GM19395 (cell line): ENCODE data around the gene UBL4B.
"Not testable (repeated sequence)": the region's sequence is repeated elsewhere in the genome, so short reads cannot be mapped to it uniquely, and the experiment has no call there.

ENCODE experiments used
- ATAC-seq: cut with Tn5 transposase; IDR thresholded peaks from one replicate; pipeline ENCODE4 v1.9.1; 2021; ENCODE audit warnings: mild to moderate bottlenecking, moderate library complexity; ENCODE audit not compliant: unreplicated experiment

The UBL4B gene, protein sequence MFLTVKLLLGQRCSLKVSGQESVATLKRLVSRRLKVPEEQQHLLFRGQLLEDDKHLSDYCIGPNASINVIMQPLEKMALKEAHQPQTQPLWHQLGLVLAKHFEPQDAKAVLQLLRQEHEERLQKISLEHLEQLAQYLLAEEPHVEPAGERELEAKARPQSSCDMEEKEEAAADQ

DNA sequence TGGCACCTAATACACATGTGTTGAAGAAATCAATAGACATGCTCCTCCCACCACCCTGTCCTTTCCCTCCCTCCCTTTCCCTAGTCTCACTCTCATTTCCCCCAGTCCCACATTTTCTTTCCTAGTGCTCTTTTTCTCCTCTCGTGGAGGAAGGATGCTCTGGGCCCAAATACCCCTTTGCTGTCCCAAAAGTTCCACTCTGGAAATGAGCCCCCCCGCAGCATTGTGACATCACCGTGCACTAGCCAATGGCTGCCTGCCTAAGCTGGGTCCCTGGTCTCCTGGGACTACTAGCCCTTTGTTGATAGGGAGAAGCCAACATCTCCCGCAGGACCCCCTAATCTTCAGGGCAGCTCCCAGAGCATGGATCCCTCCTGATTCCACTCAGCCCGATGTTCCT, at the start of gene UBL4B:
TSS of gene UBL4B (plus strand) at position 301 of the 400 bp plus-strand sequence. CDS start at position 393, 92 bp downstream.
- ATAC-seq: no peak

DNA sequence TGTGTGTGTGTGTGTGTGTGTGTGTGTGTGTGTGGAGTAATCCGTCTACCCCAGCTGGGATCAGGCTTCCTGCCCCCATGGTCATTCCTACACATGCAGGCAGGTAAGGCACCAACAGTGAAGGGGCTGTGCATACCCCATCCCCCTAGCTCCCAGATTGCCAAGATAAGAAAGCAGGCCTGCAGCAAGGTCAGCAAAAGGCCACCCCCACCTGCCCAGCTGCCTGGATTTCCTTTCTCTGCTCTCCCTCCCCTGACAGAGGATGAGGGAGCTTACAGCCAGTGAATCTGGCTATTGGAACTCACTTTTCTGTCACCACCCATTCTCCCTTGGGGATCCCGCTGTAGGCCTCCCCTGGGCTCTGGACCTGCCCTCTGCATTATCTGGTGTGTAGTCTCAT, 49.6 kb upstream of the UBL4B start:
- ATAC-seq: no peak

DNA sequence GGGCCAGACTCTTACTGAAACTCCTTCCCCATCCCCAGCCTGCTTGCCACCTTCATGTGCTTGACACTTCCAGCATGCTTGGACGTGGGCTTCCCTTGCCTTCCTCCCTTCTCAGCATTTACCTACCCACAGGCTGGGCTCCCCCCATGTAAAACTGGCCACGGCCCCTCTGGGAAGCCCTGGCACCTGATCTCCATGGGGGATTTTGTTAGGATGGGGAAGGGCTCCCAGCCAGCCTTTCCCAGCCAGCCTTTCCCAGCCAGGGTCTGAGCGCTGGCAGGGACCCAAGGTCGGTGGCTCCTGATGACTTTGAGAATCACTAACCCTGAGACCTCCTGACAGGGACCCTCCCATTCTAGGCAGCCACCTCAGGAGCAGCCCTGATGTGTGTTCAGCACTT, 48.5 kb upstream of the UBL4B start:
- ATAC-seq: no peak

DNA sequence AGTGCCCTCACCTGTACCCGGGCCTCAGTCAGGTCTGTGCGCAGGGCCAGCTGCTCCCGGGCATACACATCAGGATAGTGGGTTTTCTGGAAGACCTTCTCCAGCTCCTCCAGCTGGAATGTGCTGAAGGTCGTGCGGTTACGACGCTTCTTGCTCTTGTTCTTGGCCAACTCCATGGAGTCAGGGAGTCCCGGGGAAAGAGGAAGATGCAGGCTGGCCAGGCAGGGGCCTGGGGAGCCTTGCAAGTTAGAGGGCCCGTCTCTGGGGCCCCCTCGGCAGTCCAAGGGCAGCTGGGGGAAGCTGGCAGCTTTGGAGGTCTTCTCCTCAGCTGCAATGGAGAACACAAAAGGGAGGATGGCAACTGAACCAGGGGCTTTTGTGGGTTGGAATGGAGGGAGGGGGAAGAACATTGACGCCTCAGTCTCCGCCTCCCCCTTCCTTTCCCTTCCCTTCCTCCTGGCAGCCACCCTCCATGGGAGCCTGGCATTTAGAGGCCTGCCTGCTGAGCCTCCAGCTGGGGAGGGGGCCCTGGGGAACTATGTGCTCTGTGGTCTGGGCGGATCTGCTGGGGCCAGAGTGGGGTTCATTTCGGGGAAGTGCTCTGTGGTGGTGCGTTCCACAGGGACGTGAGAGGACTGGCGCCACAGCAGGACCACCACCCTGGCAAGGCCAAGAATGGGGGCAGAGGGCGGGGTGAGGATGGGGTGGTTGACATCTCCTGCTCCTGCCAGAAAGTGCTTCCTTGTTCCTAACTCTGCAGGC, 47.5 kb upstream of the UBL4B start:
- ATAC-seq: no peak

DNA sequence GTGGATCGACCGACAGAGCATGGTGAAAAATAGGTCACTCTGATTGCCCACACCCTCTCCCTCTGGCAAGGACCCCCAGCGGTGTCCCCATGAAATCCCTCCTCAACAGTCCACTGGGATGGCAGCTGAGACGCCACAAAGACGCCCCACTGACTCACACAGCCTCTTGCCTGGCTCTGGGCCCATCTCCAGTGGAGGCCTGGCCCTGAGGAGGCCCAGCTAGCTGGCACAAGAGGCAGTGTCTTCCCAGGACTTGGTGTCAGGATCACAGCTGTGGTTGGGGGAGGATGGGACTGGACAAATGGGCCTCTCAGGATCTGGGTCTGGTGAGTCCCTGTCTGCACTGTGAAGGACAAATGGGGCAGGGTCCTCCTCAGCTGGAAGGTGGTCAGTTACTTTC, 46.4 kb upstream of the UBL4B start:
- no peak for ATAC-seq

DNA sequence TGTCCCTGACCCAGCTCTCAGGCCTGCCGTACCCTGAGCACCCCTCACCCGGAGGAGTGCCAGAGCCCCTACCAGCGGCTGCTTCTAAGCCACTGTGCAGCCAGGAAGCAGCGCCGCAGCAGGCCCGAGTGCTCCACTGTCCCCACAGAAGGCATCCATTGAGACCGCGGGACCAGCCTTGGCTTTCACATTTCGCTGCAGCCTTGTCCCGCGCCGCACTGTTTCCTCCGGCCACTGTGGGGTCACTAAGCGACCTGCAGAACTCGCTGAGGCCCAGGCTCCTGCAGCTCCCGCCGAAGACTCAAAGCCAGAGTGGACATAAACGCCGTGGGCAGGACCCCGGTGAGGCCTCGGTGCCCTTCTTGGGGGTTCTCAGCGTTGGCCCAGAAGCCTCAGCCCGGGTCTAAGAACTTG, 44.8 kb upstream of the UBL4B start:
- no peak for ATAC-seq

DNA sequence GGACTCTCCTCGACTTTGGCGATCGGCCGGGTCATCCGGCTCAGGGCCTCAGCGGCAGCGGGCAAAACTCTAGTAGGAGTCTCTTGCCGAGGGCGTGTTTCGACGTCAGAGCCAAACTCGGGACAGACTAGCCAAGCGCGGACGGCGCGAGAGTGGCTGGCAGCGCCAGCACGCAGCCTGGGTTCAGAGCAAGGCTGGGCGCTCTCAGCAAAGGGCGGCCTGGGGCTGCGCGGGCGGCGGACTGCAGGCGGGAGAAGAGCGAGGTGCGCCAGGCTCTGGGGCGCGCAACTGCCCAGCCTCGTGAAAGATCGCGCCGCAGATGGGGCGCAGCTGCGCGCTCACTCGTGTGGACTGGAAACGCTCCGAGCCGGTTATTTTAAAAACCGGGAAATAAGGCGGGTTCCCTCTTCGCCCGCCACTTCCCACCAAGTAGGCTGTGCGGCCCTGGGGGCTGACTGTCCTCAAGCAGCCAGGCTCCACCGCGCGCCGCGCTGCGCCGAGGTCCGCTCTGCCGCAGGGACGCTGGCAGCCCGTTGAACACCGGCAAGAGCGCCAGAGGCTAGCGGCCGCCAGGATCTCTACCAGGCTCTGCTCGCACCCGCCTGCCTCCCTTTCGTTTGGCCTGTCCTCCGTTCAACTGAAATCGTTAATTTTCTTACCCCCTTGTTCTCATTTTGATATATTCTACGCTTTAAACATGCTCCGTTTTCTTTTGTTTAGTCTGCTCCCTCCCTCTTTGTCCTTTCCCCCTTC, 44.2 kb upstream of the UBL4B start:
- no peak for ATAC-seq

DNA sequence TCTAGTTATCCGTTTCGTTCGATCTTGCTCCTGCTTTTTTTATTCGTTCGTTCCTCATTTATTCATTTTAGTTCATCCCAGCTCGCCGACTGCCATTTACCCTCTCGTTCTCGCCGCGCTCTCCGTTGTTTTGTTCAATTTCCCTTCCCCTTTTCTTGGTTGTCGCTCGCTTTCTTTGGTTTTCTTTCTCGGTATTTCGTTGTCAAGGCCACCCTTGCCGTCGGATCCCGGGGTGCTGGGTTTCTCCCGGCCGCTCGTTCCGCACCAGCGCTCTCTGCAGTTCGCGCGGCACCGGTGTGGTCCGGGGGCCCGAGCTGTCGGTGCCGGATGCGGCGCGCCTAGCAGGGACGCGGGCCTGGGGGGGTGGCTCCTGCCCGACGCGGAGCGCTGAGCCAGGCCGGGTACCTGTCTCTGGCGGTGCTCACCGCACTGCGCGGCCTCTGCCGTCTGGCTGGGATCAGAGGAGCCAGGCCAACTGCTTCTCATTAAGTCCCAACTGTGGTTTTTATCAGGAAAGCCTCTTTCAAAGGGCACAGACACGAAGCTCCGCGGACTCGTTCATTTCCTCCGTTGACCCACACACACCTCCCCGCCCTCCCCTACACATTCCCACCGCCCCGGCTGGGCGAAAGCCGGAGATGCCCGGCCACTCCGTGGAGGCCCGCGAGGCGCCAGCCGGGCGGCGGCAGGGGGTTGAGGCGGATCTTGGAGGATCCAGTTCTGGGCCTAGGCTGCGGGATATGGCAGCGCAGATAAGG, 43.4 kb upstream of the UBL4B start:
- no peak for ATAC-seq

DNA sequence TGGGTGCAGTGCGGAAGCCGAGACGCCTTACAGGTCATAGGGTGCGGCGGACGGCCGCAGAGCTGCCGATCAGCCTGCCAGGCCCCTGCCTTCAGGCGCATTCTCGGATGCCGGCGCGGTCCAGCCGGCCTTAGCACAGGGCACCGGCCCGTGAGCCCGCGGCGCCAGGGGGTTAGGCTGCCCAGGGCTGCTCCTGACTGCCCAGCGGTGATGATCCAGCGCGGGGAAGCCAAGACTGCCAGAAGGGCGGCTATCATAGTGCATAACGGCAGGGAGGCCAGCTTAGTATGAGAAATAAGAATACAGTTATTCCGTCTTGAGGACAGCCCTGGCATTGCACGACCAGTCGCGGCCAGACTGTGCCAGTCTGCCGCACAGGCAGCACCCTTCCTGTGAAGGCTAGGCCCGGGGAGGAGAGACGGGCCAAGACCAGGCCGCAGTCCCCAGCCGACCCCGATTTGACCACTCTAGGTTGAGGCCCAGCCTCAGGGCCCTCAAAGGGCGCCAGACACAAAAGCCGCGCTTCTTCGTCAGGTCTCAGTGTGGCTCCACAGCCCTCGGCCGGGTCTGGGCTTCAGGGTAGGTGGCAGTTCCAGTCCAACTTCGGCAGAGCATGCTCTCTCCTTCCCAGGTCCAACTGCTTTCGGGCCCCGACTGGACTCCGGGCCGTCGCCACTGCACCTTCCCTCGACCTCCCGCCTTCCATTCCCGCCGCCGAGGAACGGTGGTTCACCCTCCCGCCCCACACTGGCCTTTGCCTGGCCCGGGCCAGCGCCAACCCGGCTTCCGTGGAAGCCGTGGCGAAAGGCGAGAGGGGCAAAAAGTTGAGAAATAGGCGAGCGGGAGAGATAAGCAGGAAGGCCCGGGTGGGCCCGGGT, 42.6 kb upstream of the UBL4B start:
- no peak for ATAC-seq

DNA sequence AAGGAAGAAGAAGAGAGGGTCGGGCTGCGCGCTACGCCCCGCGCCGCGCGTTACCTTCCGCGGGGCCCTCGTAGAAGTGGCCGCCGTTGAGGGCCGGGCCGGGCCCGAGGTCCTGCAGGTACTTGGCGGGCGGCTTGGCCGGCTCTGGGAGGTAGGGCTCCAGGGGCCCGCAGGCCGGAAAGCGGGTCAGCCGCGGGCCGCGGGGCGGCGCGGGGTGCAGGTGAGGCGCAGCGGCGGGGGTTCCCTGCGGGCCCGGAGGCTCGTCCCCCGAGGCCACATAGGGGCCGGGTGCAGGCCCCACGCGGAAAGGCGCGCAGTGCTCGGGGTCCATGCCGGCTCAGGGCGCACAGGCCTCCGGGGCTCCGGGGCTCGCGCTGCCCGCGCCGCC, 42.0 kb upstream of the UBL4B start:
- no peak for ATAC-seq

DNA sequence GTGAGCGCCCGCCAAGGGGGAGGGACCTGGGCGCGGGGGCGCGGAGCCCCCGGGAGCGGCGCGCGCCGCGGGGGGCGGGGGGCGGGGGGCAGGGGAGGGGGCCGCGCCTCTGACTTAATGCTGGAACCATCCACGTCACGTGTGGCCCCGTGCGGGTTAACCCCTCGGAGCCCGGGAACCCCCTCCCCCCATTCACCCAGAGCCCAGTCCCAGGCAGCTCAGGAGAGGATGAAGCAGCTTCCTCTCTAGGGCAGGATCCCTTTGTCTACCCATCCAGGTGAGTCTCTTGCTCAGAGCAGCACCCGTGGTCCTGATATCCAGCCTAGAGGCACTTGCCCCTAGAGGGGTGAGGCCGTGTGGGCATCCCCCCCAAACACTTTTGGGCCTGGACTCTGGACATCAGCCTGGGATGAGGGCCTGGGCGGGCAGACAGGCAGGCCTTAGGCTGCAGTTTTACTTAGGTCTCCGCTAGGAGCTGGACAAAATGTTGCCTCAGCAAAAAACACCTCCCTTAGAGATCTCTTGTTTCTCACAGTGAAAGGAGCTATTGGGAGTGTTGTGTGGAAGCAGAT, 41.5 kb upstream of the UBL4B start, which contains the start of gene ALX3:
TSS of gene ALX3 (minus strand) at position 2 of the 572 bp plus-strand sequence. CDS start 60 bp downstream, outside the sequence.
- ATAC-seq: no peak

DNA sequence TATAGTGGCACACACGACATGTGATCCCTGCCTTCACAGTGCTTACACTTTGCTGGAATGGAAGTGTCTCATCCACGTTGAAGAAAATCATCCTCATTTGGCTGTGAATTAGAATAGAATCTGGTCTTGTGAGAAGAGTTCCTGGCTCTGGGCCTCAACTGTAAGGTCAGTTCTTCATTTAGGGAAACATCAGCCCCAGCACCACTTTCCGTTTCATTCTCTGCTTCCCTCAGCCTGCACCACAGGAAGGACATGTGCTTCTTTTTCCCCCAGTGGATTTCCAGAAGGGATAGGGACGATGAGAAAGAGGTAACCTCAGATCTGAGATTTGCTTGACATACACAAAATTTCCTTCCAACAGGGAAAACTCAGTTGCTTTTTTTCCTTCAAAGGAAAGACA, 38.1 kb upstream of the UBL4B start:
- ATAC-seq: no peak

DNA sequence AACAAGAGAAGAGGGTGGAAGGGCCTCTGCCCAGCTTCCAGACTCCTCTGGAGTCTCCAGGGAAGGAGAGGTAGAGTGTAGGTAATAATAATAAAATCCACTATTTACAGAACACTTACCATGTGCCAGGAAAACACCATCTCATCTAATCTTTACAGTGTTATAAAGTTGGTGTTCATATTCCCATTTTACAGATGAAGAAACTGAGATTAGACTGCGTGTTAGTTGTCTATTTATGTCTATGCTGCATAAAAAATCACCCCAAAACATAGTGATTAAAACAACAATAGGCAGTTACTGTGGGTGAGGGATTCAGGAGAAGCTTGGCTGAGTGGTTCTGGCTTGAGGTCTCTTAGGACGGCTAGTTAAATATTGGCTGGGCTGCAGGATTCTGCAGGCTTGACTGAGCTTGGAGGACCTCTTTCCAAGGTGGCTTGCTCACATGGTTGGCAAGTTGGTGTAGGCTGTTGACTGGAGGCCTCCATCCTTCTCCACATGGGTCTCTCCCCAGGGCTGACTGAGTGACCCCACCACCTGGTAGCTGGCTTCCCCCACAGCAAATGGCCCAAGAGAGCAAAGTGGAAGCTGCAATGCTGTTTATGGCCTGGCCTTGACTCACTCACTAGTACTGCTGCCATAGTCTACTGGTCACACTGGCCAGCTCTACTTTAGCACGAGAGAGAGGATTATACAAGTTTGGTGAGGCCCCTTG, 35.3 kb upstream of the UBL4B start:
- no peak for ATAC-seq

DNA sequence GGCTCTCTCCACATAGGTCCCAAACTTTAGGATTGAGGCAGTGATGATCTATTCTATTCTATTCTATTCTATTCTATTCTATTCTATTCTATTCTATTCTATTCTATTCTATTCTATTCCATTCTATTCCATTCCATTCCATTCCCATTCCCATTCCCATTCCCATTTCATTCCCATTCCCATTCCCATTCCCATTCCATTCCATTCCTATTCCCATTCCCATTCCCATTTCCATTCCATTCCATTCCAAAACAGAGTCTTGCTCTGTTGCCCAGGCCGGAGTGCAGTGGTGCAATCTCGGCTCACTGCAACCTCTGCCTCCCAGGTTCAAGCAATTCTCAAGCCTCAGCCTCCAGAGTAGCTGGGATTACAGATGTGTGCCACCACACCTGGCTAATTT, 32.2 kb upstream of the UBL4B start:
- not testable (repeated sequence) for ATAC-seq

DNA sequence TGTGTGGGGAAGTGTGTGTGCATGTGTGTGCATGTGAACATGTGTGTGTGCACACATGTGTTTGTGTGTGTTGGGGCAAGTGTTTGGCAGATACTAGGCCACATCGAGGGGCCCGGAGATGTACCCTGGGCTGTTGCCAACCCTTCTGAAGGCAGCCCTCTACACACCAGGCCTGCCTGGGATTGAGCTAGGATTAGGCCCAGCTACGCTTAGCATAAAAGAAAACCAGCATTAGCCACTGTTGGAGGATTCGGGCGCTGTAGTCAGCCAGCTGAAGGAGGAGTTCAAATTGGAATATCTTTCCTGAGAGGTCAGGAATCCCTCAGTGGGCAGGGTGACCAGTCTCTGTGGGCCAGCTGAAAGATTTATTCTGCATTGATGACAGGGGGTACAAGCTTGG, 31.2 kb upstream of the UBL4B start:
- ATAC-seq: no peak

DNA sequence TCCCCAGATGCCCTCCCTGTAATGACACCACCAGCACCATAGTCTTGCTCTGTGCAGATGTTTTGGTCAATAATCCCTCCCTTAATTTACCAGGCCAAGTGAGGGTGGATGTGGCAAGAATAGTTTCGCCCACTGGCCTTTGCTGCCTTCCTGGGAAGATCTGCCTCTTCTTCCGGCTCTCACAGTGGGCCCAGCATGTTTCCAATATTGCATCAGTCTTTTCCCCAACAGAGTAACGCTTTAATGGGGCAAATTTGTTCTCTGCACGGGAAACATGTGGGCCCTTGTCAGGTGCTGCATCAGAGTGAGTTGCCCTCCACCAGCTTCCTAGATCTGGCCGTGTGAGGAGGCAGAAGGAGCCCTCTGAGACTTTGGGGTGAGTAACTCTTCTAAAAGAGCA, 29.8 kb upstream of the UBL4B start:
- no peak for ATAC-seq

DNA sequence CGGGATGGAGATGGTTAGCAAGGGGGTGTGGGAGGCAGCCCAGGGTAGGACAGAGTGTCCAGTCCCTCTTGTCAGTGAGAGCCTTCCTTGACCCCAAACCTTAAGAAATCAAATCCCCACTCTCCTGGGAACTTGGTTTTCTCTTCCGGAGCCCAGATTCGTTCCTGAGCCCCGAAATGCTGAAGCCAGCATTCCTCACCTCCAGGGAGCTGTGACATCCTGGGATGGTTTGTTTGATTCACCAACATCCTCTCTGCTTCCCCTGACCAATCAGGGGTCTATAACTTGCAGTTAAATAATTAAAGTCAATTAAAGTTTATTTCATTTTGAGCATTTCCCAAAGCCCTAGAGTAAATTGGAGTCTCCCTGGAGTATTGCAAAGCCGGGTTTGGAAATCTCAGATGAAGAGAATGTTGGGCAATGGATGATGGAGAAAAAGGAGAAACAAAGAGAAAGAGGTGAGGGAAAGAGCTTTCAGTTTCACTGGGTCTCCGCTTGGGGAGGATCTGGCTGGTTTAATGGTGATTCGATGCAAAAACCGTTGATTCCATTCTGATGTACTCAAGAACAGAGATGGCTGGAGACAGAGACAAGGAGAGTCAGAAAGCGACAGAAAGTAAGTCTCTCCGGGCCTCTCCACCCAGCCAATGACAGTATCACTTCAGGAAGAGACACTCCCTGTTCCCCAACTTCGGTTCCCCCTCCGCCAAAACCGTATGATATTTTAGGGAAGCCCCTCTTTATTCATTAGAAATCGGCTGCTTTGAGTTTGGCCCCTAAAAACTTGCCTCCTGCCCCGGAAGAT, 29.0 kb upstream of the UBL4B start:
- ATAC-seq: no peak

DNA sequence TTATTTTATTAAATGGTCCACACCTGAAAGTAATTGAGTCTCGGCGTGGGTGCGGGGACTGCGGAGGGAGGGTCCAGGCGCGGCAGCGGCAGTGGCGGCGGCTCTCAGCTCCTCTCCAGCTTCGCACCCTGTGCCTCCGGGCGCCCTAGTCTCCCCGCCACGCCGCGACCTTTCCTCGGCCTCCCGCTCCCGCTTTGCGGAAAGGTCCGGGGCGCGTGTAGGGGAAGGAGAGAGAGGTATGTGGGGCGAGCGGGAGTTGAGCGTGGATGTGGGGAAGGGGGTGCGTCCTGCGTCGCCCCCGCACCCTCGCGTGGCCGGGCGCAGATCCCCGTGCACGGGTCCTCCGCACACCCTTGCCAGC, 28.4 kb upstream of the UBL4B start:
- ATAC-seq: no peak
